HepG2 (cell line): ENCODE data around the gene RPL36. TPM values are rescaled to one million over a fixed set of nuclear protein-coding genes. Genes with fewer than 3 reads are reported as not detected.

ENCODE experiments used
- ATAC-seq: fragments of 200-7000 bp; cut with Tn5 transposase; 3 replicates; pipeline ENCODE4 v1.9.1; 2020; ENCODE audit warnings: mild to moderate bottlenecking, moderate library complexity
- BruUV-seq: library from RNA; stranded (reverse); fragments of 400-500 nt; replicated peaks from 2 replicates; lab custom pipeline; 2021; lab: Mats Ljungman, UMichigan
- CTCF ChIA-PET: fragments of 300-600 bp; formaldehyde crosslinking; extraction: SDS; loops from one replicate; lab custom pipeline; 2021; ENCODE audit warnings: low total read pairs, inconsistent platforms, low intra/inter-chr PET ratio; lab: Yijun Ruan, JAX
- POLR2A ChIA-PET: fragments of 350-600 bp; sonication (Branson Sonifier 250); formaldehyde crosslinking; loops from one replicate; lab custom pipeline; 2020; ENCODE audit warnings: antibody characterized with exemption, inconsistent platforms; lab: Yijun Ruan, JAX
- DNase-seq: peaks from one replicate; pipeline ENCODE4 v3.0.0-alpha.2; 2015; ENCODE audit warnings: low spot score
- FAIRE-seq: peaks from 3 replicates; lab custom pipeline; 2011; peaks lifted over from hg19 to GRCh38; lab: Jason Lieb, UNC
- H2AFZ ChIP-seq: one replicate; pipeline ENCODE4 v1.6.1; 2011; ENCODE audit warnings: low read length, inconsistent platforms
- H3K27ac ChIP-seq: fragments of 300-600 bp; 3 replicates; pipeline ENCODE4 v1.8.0; 2011; ENCODE audit warnings: mixed run types, mild to moderate bottlenecking, mixed read lengths, low read length, inconsistent platforms; ENCODE audit not compliant: insufficient read depth; ENCODE audit errors: extremely low read length
- H3K27me3 ChIP-seq, 2 experiments: fragments of 200-600 bp in 1 of 2; 2 replicates in 1 of 2; 3 replicates in 1 of 2; pipeline versions ENCODE4 v1.6.0 to v1.8.0; 2011; ENCODE audit warnings: low read length in 2 of 2, mild to moderate bottlenecking in 2 of 2, moderate library complexity in 2 of 2, inconsistent platforms in 1 of 2; ENCODE audit not compliant: insufficient read depth in 2 of 2, control insufficient read depth in 1 of 2
- H3K36me3 ChIP-seq, 2 experiments: fragments of 200-600 bp in 1 of 2; replicated peaks in 1 of 2; 2 replicates in 1 of 2; 3 replicates in 1 of 2; pipeline versions ENCODE4 v1.5.1 to v1.8.0; 2011; ENCODE audit warnings: low read length in 2 of 2, inconsistent platforms in 1 of 2; ENCODE audit not compliant: insufficient read depth in 2 of 2, control insufficient read depth in 1 of 2
- H3K4me1 ChIP-seq: 2 replicates; pipeline ENCODE4 v1.5.1; 2012; ENCODE audit warnings: low read length, inconsistent platforms; ENCODE audit not compliant: insufficient read depth
- H3K4me2 ChIP-seq: 2 replicates; pipeline ENCODE4 v1.6.0; 2011; ENCODE audit warnings: low read depth, low read length, inconsistent platforms
- H3K4me3 ChIP-seq, 3 experiments: fragments of 200-600 bp in 1 of 3; sonication (generic), shearing (Covaris generic) in 1 of 3; replicated peaks in 1 of 3; 2 replicates each; pipeline ENCODE4 v1.5.1; 2011 to 2016; ENCODE audit warnings: low read length in 3 of 3, inconsistent platforms in 2 of 3, low read depth in 2 of 3, mild to moderate bottlenecking in 2 of 3, control low read depth in 1 of 3, mixed read lengths in 1 of 3; ENCODE audit not compliant: insufficient read depth in 1 of 3
- H3K79me2 ChIP-seq: one replicate; pipeline ENCODE4 v1.6.1; 2011; ENCODE audit warnings: low read length, inconsistent platforms; ENCODE audit not compliant: insufficient read depth
- H3K9ac ChIP-seq: 2 replicates; pipeline ENCODE4 v1.6.0; 2011; ENCODE audit warnings: mild to moderate bottlenecking, low read depth, low read length, inconsistent platforms; ENCODE audit not compliant: insufficient read depth
- H3K9me3 ChIP-seq: 2 replicates; pipeline ENCODE4 v1.5.1; 2012; ENCODE audit warnings: mild to moderate bottlenecking, low read length
- H4K20me1 ChIP-seq: 2 replicates; pipeline ENCODE4 v1.6.0; 2011; ENCODE audit warnings: inconsistent platforms, mild to moderate bottlenecking, low read length, moderate library complexity; ENCODE audit not compliant: insufficient read depth
- HNF4A ChIP-seq: sonication (generic); formaldehyde crosslinking; IDR thresholded peaks from 2 replicates; pipeline ENCODE4 v1.4.0; 2020; ENCODE audit warnings: missing genetic modification reagents
- JUN ChIP-seq: sonication (generic); formaldehyde crosslinking; IDR thresholded peaks from 2 replicates; pipeline ENCODE4 v1.4.0; 2020; ENCODE audit warnings: mild to moderate bottlenecking, missing genetic modification reagents
- POLR2AphosphoS5 ChIP-seq: IDR thresholded peaks from 2 replicates; pipeline ENCODE4 v1.6.1; 2012; ENCODE audit warnings: low read depth, low read length
- RBM39 ChIP-seq: fragments of 200-400 bp; formaldehyde crosslinking; IDR thresholded peaks from one replicate; pipeline ENCODE4 v1.6.1; 2018; ENCODE audit warnings: antibody characterized with exemption, mild to moderate bottlenecking, low read depth, low read length; ENCODE audit not compliant: poor library complexity, severe bottlenecking
- ZNF639 ChIP-seq: conservative IDR thresholded peaks from 2 replicates; pipeline ENCODE4 v1.6.1; 2018; ENCODE audit warnings: missing genetic modification reagents
- ZNF704 ChIP-seq: sonication (generic); formaldehyde crosslinking; IDR thresholded peaks from 2 replicates; pipeline ENCODE4 v1.8.1; 2023; ENCODE audit warnings: mild to moderate bottlenecking, inconsistent platforms, moderate library complexity, missing genetic modification reagents, borderline replicate concordance
- WGBS: methylation state at CpG from one replicate; pipeline ENCODE4 v1.1.6; 2017; ENCODE audit warnings: low lambda C conversion rate; 5-methylcytosine and 5-hydroxymethylcytosine counted together
- in situ Hi-C: cut with HindIII; loops from 2 replicates; pipeline ENCODE4 v1.10.0; 2017; ENCODE audit warnings: low pct_unique_long_range_greater_than_20kb; ENCODE audit not compliant: extremely low pct_ligation_motif_present
- intact Hi-C: fragments of 100-400 bp; cut with micrococcal nuclease; formaldehyde crosslinking; loops from one replicate; pipeline ENCODE4 v1.10.0; 2022; ENCODE audit not compliant: unreplicated experiment
- polyA plus RNA-seq, 8 experiments: library from polyadenylated mRNA; depleted of rRNA in 3 of 8; stranded (reverse) in 7 of 8; unstranded in 1 of 8; fragments of >200 nt; fragmentation: Illumina TruSeq in 4 of 8; extraction: Trizol in 4 of 8; gene quantifications; 2 replicates each; pipeline versions ENCODE4 v1.2.1 to v1.2.3, GENCODE V29; 2011 to 2016; ENCODE audit warnings: low read depth in 4 of 8, missing spikeins in 1 of 8, mixed read lengths in 1 of 8; ENCODE audit not compliant: insufficient read depth in 1 of 8
- total RNA-seq, 5 experiments: library from RNA; depleted of rRNA; stranded (reverse); fragments of >200 nt; fragmentation: Illumina TruSeq; extraction: Trizol; gene quantifications; 2 replicates each; pipeline ENCODE4 v1.2.3, GENCODE V29; 2016; ENCODE audit warnings: low read depth in 1 of 5
- TF ChIP-seq, protein P1 (sequence below): sonication (generic); formaldehyde crosslinking; IDR thresholded peaks from 2 replicates; pipeline ENCODE4 v1.5.0; 2020; ENCODE audit warnings: mild to moderate bottlenecking, missing genetic modification reagents, borderline replicate concordance

Gene RPL36
- total and polyA plus RNA-seq, 2 of the 13 experiments (the other 11 are each of a cell fraction or from before 2014, with no cell fraction given): 706 to 740 TPM

DNA sequence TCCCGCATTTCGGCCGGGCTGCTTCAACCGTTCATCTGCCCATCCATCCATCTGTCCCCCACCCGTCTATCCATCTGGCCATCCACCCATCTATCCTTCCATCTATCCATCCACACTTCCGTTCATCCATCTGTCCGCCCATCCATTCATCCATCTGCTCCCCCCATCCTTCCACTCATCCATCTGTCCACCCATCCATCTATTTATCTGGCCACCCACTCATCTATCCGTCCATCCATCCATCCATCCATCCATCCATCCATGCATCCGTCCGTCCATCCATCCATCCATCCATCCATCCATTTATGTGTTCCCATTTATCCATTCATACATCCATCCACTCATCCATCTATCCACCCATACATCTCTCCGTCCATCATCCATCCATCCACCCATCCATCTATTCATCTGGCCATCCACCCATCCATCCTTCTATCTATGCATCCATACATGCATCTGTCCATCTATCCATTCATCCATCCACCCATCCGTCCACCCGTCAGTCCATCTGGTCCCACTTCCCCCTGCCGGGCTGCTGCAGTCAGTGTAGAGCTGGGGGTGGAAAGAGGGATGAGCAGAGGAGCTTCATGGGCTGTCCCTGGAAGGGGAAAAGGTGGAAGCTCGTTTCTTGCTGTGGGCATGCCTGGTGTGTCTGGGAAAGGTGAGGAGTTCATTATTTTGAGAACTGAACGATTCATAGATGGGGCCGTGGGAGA lies 8.5 kb upstream of the RPL36 start:
- CTCF ChIA-PET: no interaction called here
- no peak for DNase-seq

More for the DNA sequence above, 8.5 kb upstream of the RPL36 start:
- FAIRE-seq (no peak), ATAC-seq (no peak)
- no peaks in the 10 kb centered on the region for H4K20me1 ChIP-seq
- no peaks in the 10 kb centered on the region for H3K36me3 ChIP-seq
- WGBS: 71% methylated on average over 17 of the region's 17 CpGs
- no peak overlapping the region for H2AFZ ChIP-seq
- no peaks in the 10 kb centered on the region; a peak in 1 of 5 replicates for H3K27me3 ChIP-seq
- no peaks in the 10 kb centered on the region for H3K9me3 ChIP-seq
- no peak overlapping the region for H3K27ac ChIP-seq
- peak overlapping the region; percentile 92 for H3K4me2 ChIP-seq
- intact Hi-C loops: no loop called here
- POLR2A ChIA-PET: interaction anchor here (1.8 kb wide), 1 partner anchor 59 kb away, joined by 5 read pairs; the partner anchor contains the start of genes SAFB and SAFB2
- H3K4me1 ChIP-seq: peaks cover 35% of the 10 kb centered on the region
- TF ChIP-seq, protein P1, sequence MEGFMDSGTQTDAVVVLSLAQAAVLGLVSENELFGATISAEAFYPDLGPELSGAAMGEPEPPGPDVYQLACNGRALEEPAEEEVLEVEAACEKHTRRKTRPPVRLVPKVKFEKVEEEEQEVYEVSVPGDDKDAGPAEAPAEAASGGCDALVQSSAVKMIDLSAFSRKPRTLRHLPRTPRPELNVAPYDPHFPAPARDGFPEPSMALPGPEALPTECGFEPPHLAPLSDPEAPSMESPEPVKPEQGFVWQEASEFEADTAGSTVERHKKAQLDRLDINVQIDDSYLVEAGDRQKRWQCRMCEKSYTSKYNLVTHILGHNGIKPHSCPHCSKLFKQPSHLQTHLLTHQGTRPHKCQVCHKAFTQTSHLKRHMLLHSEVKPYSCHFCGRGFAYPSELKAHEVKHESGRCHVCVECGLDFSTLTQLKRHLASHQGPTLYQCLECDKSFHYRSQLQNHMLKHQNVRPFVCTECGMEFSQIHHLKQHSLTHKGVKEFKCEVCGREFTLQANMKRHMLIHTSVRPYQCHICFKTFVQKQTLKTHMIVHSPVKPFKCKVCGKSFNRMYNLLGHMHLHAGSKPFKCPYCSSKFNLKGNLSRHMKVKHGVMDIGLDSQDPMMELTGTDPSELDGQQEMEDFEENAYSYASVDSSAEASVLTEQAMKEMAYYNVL: peak; percentile 89; the same call in 1 of the 2 replicates
- TF ChIP-seq HNF4A (CRISPR knock-in tag) (no peak), JUN (no peak), POLR2AphosphoS5 (no peak), RBM39 (no peak), ZNF704 (no peak), ZNF639 (CRISPR knock-in tag) (no peak)
- peak overlapping the region in 2 of 3 experiments; percentile 34 to 100; a peak in 3 of 6 replicates for H3K4me3 ChIP-seq
- peak overlapping the region; percentile 86; the same call in 1 of the 2 replicates for H3K9ac ChIP-seq
- peaks cover 7% of the 10 kb centered on the region for H3K79me2 ChIP-seq
- in situ Hi-C loops: no loop called here
- no TSS peak for BruUV-seq
